HG03066 (cell line): ENCODE results near the gene PRL.

Source experiments
- ATAC-seq: cut with Tn5 transposase; IDR thresholded peaks from one replicate; pipeline ENCODE4 v1.9.1; 2021; ENCODE audit warnings: low read depth; ENCODE audit not compliant: unreplicated experiment

Gene PRL

GRCh38 chr6:22296936-22297335, at the start of gene PRL:
Gene PRL (minus strand): TSS chr6:22297036. CDS start chr6:22296982, 54 bp downstream.
- no peak for ATAC-seq

- no peak for ATAC-seq
These were observed 47.0 kb upstream of the PRL start for GRCh38 chr6:22343864-22344263.

GRCh38 chr6:22334778-22335177, 37.9 kb upstream of the PRL start:
- no peak for ATAC-seq

- no peak for ATAC-seq
These were observed 37.0 kb upstream of the PRL start for GRCh38 chr6:22333802-22334201.

GRCh38 chr6:22332711-22333110, 35.9 kb upstream of the PRL start:
- no peak for ATAC-seq

- no peak for ATAC-seq
These were observed 35.4 kb upstream of the PRL start for GRCh38 chr6:22332216-22332615.

GRCh38 chr6:22330941-22331340, 34.1 kb upstream of the PRL start:
- ATAC-seq = no peak

- ATAC-seq = no peak
These were observed 31.6 kb upstream of the PRL start for GRCh38 chr6:22328474-22328873.

- no peak for ATAC-seq
These were observed 31.0 kb upstream of the PRL start for GRCh38 chr6:22327881-22328280.

- ATAC-seq = no peak
These were observed 29.7 kb upstream of the PRL start for GRCh38 chr6:22326500-22326899.

- no peak for ATAC-seq
These were observed 28.6 kb upstream of the PRL start for GRCh38 chr6:22325481-22325880.

GRCh38 chr6:22323848-22324247, 27.0 kb upstream of the PRL start:
- ATAC-seq = no peak

- ATAC-seq = peak; percentile 53
These were observed 25.5 kb upstream of the PRL start for GRCh38 chr6:22322103-22323030.

GRCh38 chr6:22320750-22321149, 23.9 kb upstream of the PRL start:
- no peak for ATAC-seq

GRCh38 chr6:22318404-22318803, 21.6 kb upstream of the PRL start:
- ATAC-seq = no peak

- no peak for ATAC-seq
These were observed 17.0 kb upstream of the PRL start for GRCh38 chr6:22313796-22314195.

- ATAC-seq = no peak
These were observed 12.1 kb upstream of the PRL start for GRCh38 chr6:22308939-22309338.

GRCh38 chr6:22306741-22307466, 10.1 kb upstream of the PRL start:
- no peak for ATAC-seq

- no peak for ATAC-seq
These were observed 6.0 kb upstream of the PRL start for GRCh38 chr6:22302838-22303237.

GRCh38 chr6:22300273-22300998, 3.6 kb upstream of the PRL start:
- ATAC-seq = no peak

- no peak for ATAC-seq
These were observed 1.6 kb upstream of the PRL start for GRCh38 chr6:22298475-22298890.
